CD4-positive, alpha-beta memory T cell (primary cell): Measurements from ENCODE around the gene CLEC17A. TPM values are rescaled to one million over a fixed set of nuclear protein-coding genes. Genes with fewer than 3 reads are reported as not detected.

ENCODE experiments used
- CTCF ChIA-PET: fragments of 350-600 bp; sonication (Branson Sonifier 250); formaldehyde crosslinking; loops from one replicate; lab custom pipeline; 2021; ENCODE audit warnings: inconsistent platforms; ENCODE audit not compliant: partially characterized antibody; lab: Charles Lee
- POLR2A ChIA-PET: fragments of 350-600 bp; sonication (Branson Sonifier 250); formaldehyde crosslinking; loops from one replicate; lab custom pipeline; 2021; ENCODE audit not compliant: partially characterized antibody; lab: Charles Lee
- DNase-seq, 5 donors: peaks; one replicate each; pipeline versions ENCODE4 v3.0.0 to v3.0.0-alpha.2; 2020 to 2022; ENCODE audit warnings: mixed read lengths in 1 of 5
- H3K27ac ChIP-seq: one replicate; pipeline ENCODE4 v1.7.0; 2013; ENCODE audit warnings: low read depth, low read length
- H3K27me3 ChIP-seq: 2 replicates; pipeline ENCODE4 v1.7.0; 2013; ENCODE audit warnings: mild to moderate bottlenecking, low read length, moderate library complexity; ENCODE audit not compliant: insufficient read depth
- H3K36me3 ChIP-seq: 2 replicates; pipeline ENCODE4 v1.7.0; 2013; ENCODE audit warnings: mild to moderate bottlenecking, low read length, moderate library complexity; ENCODE audit not compliant: insufficient read depth
- H3K4me1 ChIP-seq: 2 replicates; pipeline ENCODE4 v1.7.0; 2013; ENCODE audit warnings: mild to moderate bottlenecking, low read length, moderate library complexity; ENCODE audit not compliant: insufficient read depth
- H3K4me3 ChIP-seq, 2 donors: one replicate each; pipeline ENCODE4 v1.7.0; 2013; ENCODE audit warnings: low read length in 2 of 2, mild to moderate bottlenecking in 1 of 2
- H3K9me3 ChIP-seq, 2 donors: one replicate each; pipeline ENCODE4 v1.7.0; 2013; ENCODE audit warnings: low read length in 2 of 2, control low read depth in 1 of 2; ENCODE audit not compliant: control insufficient read depth in 1 of 2
- H3K27ac Mint-ChIP-seq, 7 donors: one replicate each; pipeline ENCODE4 v1.8.0; 2020 to 2021; ENCODE audit warnings: mixed read lengths in 7 of 7, mild to moderate bottlenecking in 6 of 7, inconsistent platforms in 3 of 7, moderate library complexity in 3 of 7
- H3K27me3 Mint-ChIP-seq, 2 donors: one replicate each; pipeline ENCODE4 v1.8.0; 2020 to 2021; ENCODE audit warnings: mixed read lengths in 2 of 2
- H3K36me3 Mint-ChIP-seq, 2 donors: one replicate each; pipeline ENCODE4 v1.8.0; 2020 to 2021; ENCODE audit warnings: mixed read lengths in 2 of 2, inconsistent platforms in 1 of 2, mild to moderate bottlenecking in 1 of 2
- H3K4me1 Mint-ChIP-seq, 4 donors: one replicate each; pipeline ENCODE4 v1.8.0; 2020 to 2021; ENCODE audit warnings: mixed read lengths in 4 of 4, mild to moderate bottlenecking in 1 of 4
- H3K4me3 Mint-ChIP-seq, 8 donors: one replicate each; pipeline ENCODE4 v1.8.0; 2020 to 2021; ENCODE audit warnings: mixed read lengths in 8 of 8, mild to moderate bottlenecking in 7 of 8, moderate library complexity in 6 of 8, inconsistent platforms in 3 of 8
- H3K9me3 Mint-ChIP-seq, 8 donors: one replicate each; pipeline ENCODE4 v1.8.0; 2020 to 2021; ENCODE audit warnings: mixed read lengths in 8 of 8, mild to moderate bottlenecking in 5 of 8, inconsistent platforms in 3 of 8, moderate library complexity in 1 of 8
- intact Hi-C: fragments of 100-400 bp; cut with micrococcal nuclease; formaldehyde crosslinking; loops from one replicate; pipeline ENCODE4 v1.15.1; 2023
- polyA plus RNA-seq, 2 donors: library from polyadenylated mRNA; unstranded; fragments of 300-500 nt; fragmentation: Illumina TruSeq; gene quantifications; one replicate each; pipeline ENCODE4 v1.2.3, GENCODE V29; 2021
- total RNA-seq, 2 experiments: library from RNA; stranded (reverse); gene quantifications; one replicate each; pipeline ENCODE4 v1.2.3, GENCODE V29; 2021

Gene CLEC17A
- total and polyA plus RNA-seq, 4 experiments from 2014 or later: 0.20 TPM; not detected in 3

- H3K4me1 Mint-ChIP-seq: peaks cover 21 to 47% (median 22%) of the 10 kb centered on the region in 4 donors
Observed at GRCh38 chr19:14558370-14559066, 24.4 kb upstream of the CLEC17A start.

GRCh38 chr19:14559916-14560775 lies 22.7 kb upstream of the CLEC17A start:
- intact Hi-C loops: no loop called here
- Histone ChIP-seq H3K9me3 (no peaks in the 10 kb centered on the region), H3K4me1 (peaks cover 23% of the 10 kb centered on the region), H3K27ac (no peak overlapping the region), H3K4me3 (no peak overlapping the region), H3K36me3 (peaks cover 11% of the 10 kb centered on the region), H3K27me3 (no peaks in the 10 kb centered on the region)
- peaks cover 17 to 35% (median 18%) of the 10 kb centered on the region in 4 donors for H3K4me1 Mint-ChIP-seq
- no peaks in the 10 kb centered on the region for H3K9me3 Mint-ChIP-seq
- POLR2A ChIA-PET: interaction anchor here (0.9 kb wide), 1 partner anchor 47 kb away, joined by 3 read pairs; no protein-coding TSS in a partner anchor
- H3K27ac Mint-ChIP-seq: peak overlapping the region in 4 of 7 donors; percentile 22 to 48 (median 42)
- no peaks in the 10 kb centered on the region for H3K27me3 Mint-ChIP-seq
- CTCF ChIA-PET: interaction anchor here (0.5 to 1.6 kb wide), 2 partner anchors 9 to 13 kb away, joined by 3 to 4 read pairs; no protein-coding TSS in a partner anchor
- DNase-seq: no peak
- H3K4me3 Mint-ChIP-seq: peak overlapping the region in 1 of 8 donors; percentile 36
- H3K36me3 Mint-ChIP-seq: peaks cover 0 to 15% of the 10 kb centered on the region in 2 donors

More at GRCh38 chr19:14558370-14559066, 24.4 kb upstream of the CLEC17A start:
- Mint-ChIP-seq H3K9me3 (no peaks in the 10 kb centered on the region), H3K4me3 (peak overlapping the region in 1 of 8 donors; percentile 16), H3K27ac (peak overlapping the region in 2 of 7 donors; percentile 6 to 46), H3K36me3 (peaks cover 0 to 6% of the 10 kb centered on the region in 2 donors), H3K27me3 (no peaks in the 10 kb centered on the region)
- ChIA-PET POLR2A (interaction anchor here (5.4 kb wide), 1 partner anchor 41 kb away, joined by 35 read pairs; the partner anchor contains the start of gene DNAJB1), CTCF (interaction anchor here (3.2 to 12.1 kb wide), 4 partner anchors 13 to 78 kb away, joined by 16 to 142 read pairs (median 50); partner anchors contain the start of gene NDUFB7)
- no peak for DNase-seq
- H3K4me3 ChIP-seq: no peak overlapping the region
- H3K27me3 ChIP-seq: no peaks in the 10 kb centered on the region
- peaks cover 29% of the 10 kb centered on the region for H3K4me1 ChIP-seq
- intact Hi-C loops: no loop called here
- H3K27ac ChIP-seq: no peak overlapping the region
- H3K36me3 ChIP-seq: peaks cover 6% of the 10 kb centered on the region
- no peaks in the 10 kb centered on the region for H3K9me3 ChIP-seq

- ChIA-PET POLR2A (no interaction called here), CTCF (interaction anchor here (1.6 kb wide), 1 partner anchor 10 kb away, joined by 4 read pairs; no protein-coding TSS in a partner anchor)
- Mint-ChIP-seq H3K9me3 (no peaks in the 10 kb centered on the region), H3K36me3 (peaks cover 0 to 15% of the 10 kb centered on the region in 2 donors), H3K4me3 (no peak overlapping the region), H3K4me1 (peaks cover 15 to 32% (median 17%) of the 10 kb centered on the region in 4 donors), H3K27me3 (no peaks in the 10 kb centered on the region), H3K27ac (peak overlapping the region in 4 of 7 donors; percentile 24 to 48 (median 42))
- Histone ChIP-seq H3K36me3 (peaks cover 11% of the 10 kb centered on the region), H3K9me3 (no peaks in the 10 kb centered on the region), H3K4me1 (peaks cover 21% of the 10 kb centered on the region), H3K27me3 (no peaks in the 10 kb centered on the region), H3K4me3 (no peak overlapping the region), H3K27ac (no peak overlapping the region)
- DNase-seq: no peak
- intact Hi-C loops: no loop called here
Observed at GRCh38 chr19:14560776-14561108, 22.1 kb upstream of the CLEC17A start.

GRCh38 chr19:14561249-14561648 lies 21.6 kb upstream of the CLEC17A start:
- POLR2A ChIA-PET: interaction anchor here (0.6 to 2.4 kb wide), 2 partner anchors 43 to 53 kb away, joined by 3 to 7 read pairs; partner anchors contain the start of gene DNAJB1
- Histone ChIP-seq H3K4me1 (peaks cover 16% of the 10 kb centered on the region), H3K9me3 (no peaks in the 10 kb centered on the region), H3K27ac (no peak overlapping the region), H3K4me3 (no peak overlapping the region), H3K27me3 (no peaks in the 10 kb centered on the region), H3K36me3 (peaks cover 11% of the 10 kb centered on the region)
- Mint-ChIP-seq H3K27ac (peak overlapping the region in 1 of 7 donors; percentile 75), H3K4me1 (peaks cover 10 to 27% (median 13%) of the 10 kb centered on the region in 4 donors), H3K36me3 (peaks cover 0 to 17% of the 10 kb centered on the region in 2 donors), H3K4me3 (no peak overlapping the region), H3K9me3 (no peaks in the 10 kb centered on the region), H3K27me3 (no peaks in the 10 kb centered on the region)
- CTCF ChIA-PET: no interaction called here
- DNase-seq: no peak
- intact Hi-C loops: no loop called here

- H3K36me3 ChIP-seq: peaks cover 11% of the 10 kb centered on the region
- no peaks in the 10 kb centered on the region for H3K27me3 ChIP-seq
- H3K36me3 Mint-ChIP-seq: peaks cover 0 to 16% of the 10 kb centered on the region in 2 donors
- no peaks in the 10 kb centered on the region for H3K9me3 Mint-ChIP-seq
- no peaks in the 10 kb centered on the region for H3K27me3 Mint-ChIP-seq
- H3K4me1 Mint-ChIP-seq: peaks cover 4 to 21% (median 7%) of the 10 kb centered on the region in 4 donors
- H3K27ac Mint-ChIP-seq: peak overlapping the region in 2 of 7 donors; percentile 42 to 46
- no peak for DNase-seq
- H3K4me3 Mint-ChIP-seq: no peak overlapping the region
- POLR2A ChIA-PET: interaction anchor here (0.6 to 2.4 kb wide), 4 partner anchors 10 to 64 kb away, joined by 3 to 7 read pairs (median 4); partner anchors contain the start of genes DNAJB1 and NDUFB7
- H3K4me1 ChIP-seq: peaks cover 9% of the 10 kb centered on the region
- no peak overlapping the region for H3K27ac ChIP-seq
- CTCF ChIA-PET: interaction anchor here (2.3 kb wide), 1 partner anchor 11 kb away, joined by 11 read pairs; the partner anchor contains the start of gene NDUFB7
- H3K4me3 ChIP-seq: no peak overlapping the region
- intact Hi-C loops: no loop called here
- H3K9me3 ChIP-seq: no peaks in the 10 kb centered on the region
Observed at GRCh38 chr19:14561847-14562351, 21.0 kb upstream of the CLEC17A start.

- Mint-ChIP-seq H3K4me3 (no peak overlapping the region), H3K27me3 (no peaks in the 10 kb centered on the region), H3K27ac (peak overlapping the region in 1 of 7 donors; percentile 48), H3K36me3 (peaks cover 6 to 26% of the 10 kb centered on the region in 2 donors), H3K9me3 (no peaks in the 10 kb centered on the region), H3K4me1 (peaks cover 6 to 26% (median 13%) of the 10 kb centered on the region in 4 donors)
- intact Hi-C loops: no loop called here
- no peaks in the 10 kb centered on the region for H3K9me3 ChIP-seq
- CTCF ChIA-PET: interaction anchor here (2.3 kb wide), 1 partner anchor 10 kb away, joined by 11 read pairs; the partner anchor contains the start of gene NDUFB7
- H3K36me3 ChIP-seq: peaks cover 11% of the 10 kb centered on the region
- H3K4me3 ChIP-seq: no peak overlapping the region
- no peaks in the 10 kb centered on the region for H3K27me3 ChIP-seq
- POLR2A ChIA-PET: interaction anchor here (1.2 to 2.4 kb wide), 2 partner anchors 45 to 65 kb away, joined by 3 to 7 read pairs; partner anchors contain the start of gene DNAJB1
- peaks cover 8% of the 10 kb centered on the region for H3K4me1 ChIP-seq
- DNase-seq: no peak
- no peak overlapping the region for H3K27ac ChIP-seq
Observed at GRCh38 chr19:14562660-14563589, 20.0 kb upstream of the CLEC17A start.
